ENCODE measurements around the gene TUBD1. TPM values are rescaled to one million over a fixed set of nuclear protein-coding genes. Genes with fewer than 3 reads are reported as not detected.
A peak's percentile ranks its signal among the peaks of the same experiment; 100 is the strongest.

TUBD1 gene
- total RNA-seq, 6 experiments from 2014 or later: 2.9 to 5.5 (median 4.4) TPM

DNA sequence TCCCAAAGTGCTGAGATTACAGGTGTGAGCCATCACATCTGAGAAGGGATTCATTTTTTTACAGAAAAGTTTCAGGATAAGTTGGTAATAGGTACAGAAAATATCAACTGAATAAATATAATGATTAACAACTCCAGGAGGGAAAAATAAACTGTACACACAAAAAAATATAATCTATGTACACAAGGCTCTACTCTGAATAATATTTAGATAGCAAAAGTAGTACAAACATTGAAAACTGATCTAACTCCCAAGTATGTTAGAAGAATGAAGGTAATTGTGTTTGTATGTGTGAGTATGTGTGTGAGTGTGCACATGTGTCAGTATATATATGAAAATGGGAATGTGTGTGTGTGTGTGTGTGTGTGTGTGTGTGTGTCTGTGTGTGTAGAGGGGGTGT, 20.4 kb downstream of the TUBD1 start:
- Histone ChIP-seq H3K27ac (no peak overlapping the region), H3K36me3 (peaks cover 0 to 20% (median 0%) of the 10 kb centered on the region in 4 donors)

DNA sequence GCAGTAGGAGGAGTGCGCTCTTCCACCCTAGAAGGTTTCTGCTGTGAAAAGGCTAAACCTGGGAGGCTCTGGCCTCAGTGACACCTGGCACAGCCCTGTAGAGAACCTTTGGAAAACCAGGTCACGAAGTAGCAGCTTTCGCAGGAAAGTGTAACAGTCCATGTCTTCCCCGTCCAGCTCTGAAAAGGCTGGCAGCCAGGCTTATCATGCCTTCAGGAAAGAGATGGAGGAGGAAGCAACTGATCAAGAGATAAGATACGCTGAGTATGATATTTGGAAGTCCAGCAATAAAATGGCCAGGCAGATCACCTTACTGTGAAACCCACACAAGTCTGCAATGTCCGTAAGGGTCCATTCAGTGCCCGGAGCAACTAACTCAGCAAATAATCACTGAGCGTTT, 22.3 kb downstream of the TUBD1 start:
- no peak for ATAC-seq
- no peak overlapping the region for H3K27ac ChIP-seq
- no peaks in the 10 kb centered on the region for H3K9me3 ChIP-seq
- peaks cover 0 to 7% (median 0%) of the 10 kb centered on the region in 4 donors for H3K4me1 ChIP-seq
- WGBS (ENCODE audit: insufficient coverage, low coverage, low lambda C conversion rate, missing lambda C conversion rate): 85% methylated on average over 8 of the region's 8 CpGs
- peaks cover 0 to 14% (median 0%) of the 10 kb centered on the region in 4 donors for H3K36me3 ChIP-seq
- DNase-seq: no peak
- no peaks in the 10 kb centered on the region for H3K27me3 ChIP-seq
- TF ChIP-seq POLR2A (IDR thresholded peaks at IDR 0.05): no peak
- TF ChIP-seq, protein P1, sequence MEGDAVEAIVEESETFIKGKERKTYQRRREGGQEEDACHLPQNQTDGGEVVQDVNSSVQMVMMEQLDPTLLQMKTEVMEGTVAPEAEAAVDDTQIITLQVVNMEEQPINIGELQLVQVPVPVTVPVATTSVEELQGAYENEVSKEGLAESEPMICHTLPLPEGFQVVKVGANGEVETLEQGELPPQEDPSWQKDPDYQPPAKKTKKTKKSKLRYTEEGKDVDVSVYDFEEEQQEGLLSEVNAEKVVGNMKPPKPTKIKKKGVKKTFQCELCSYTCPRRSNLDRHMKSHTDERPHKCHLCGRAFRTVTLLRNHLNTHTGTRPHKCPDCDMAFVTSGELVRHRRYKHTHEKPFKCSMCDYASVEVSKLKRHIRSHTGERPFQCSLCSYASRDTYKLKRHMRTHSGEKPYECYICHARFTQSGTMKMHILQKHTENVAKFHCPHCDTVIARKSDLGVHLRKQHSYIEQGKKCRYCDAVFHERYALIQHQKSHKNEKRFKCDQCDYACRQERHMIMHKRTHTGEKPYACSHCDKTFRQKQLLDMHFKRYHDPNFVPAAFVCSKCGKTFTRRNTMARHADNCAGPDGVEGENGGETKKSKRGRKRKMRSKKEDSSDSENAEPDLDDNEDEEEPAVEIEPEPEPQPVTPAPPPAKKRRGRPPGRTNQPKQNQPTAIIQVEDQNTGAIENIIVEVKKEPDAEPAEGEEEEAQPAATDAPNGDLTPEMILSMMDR (IDR thresholded peaks at IDR 0.05): no peak
- intact Hi-C loops (cut with DNase I): no loop called here
- H3K4me3 ChIP-seq: no peak overlapping the region

More for the DNA sequence above, 20.4 kb downstream of the TUBD1 start:
- TF ChIP-seq POLR2A (IDR thresholded peaks at IDR 0.05): no peak
- TF ChIP-seq, protein P1 (IDR thresholded peaks at IDR 0.05): no peak
- H3K4me1 ChIP-seq: peaks cover 0 to 7% (median 0%) of the 10 kb centered on the region in 4 donors
- intact Hi-C loops (cut with DNase I): no loop called here
- ATAC-seq (no peak), DNase-seq (no peak)
- no peaks in the 10 kb centered on the region for H3K9me3 ChIP-seq
- H3K27me3 ChIP-seq: no peaks in the 10 kb centered on the region
- H3K4me3 ChIP-seq: no peak overlapping the region

DNA sequence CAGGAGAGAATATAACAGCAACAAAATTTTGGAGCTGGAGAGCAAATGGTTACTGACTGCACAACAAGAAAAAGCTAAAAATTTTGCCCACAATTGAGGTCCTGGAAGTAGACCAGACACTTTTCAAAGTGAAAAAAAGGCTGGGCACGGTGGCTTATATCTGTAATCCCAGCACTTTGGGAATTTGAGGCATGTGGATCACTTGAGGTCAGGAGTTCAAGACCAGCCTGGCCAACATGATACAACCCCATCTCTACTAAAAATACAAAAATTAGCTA, 22.9 kb downstream of the TUBD1 start:
- no peak overlapping the region for H3K27ac ChIP-seq
- 29% methylated on average over 1 of the region's 1 CpG for WGBS (ENCODE audit: insufficient coverage, low coverage, low lambda C conversion rate, missing lambda C conversion rate)

DNA sequence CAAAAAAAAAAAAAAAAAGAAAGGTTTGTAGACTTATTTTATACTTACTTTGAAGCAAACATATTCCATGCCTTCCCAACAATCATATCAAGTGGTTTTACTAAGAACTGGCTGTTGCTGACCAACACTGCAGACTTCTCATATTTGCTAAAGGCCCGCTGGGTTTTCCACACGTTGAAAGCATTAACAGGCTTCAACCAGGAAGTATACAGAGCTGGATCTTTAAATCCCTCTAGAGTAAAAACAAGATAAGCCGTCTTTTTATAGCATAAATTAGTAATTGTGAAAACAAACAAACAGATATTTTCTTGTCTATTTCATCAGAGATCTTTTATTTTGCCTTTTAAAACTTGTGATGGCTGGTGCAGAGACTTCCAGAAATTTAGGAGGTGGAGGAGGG, 29.1 kb downstream of the TUBD1 start:
- 73% methylated on average over 3 of the region's 3 CpGs for WGBS (ENCODE audit: insufficient coverage, low coverage, low lambda C conversion rate, missing lambda C conversion rate)
- DNase-seq (no peak), ATAC-seq (no peak)
- TF ChIP-seq, protein P1 (IDR thresholded peaks at IDR 0.05): no peak
- no peak for TF ChIP-seq POLR2A (IDR thresholded peaks at IDR 0.05)
- no peak overlapping the region for H3K27ac ChIP-seq
- H3K9me3 ChIP-seq: no peaks in the 10 kb centered on the region
- no peaks in the 10 kb centered on the region for H3K4me1 ChIP-seq
- H3K27me3 ChIP-seq: no peaks in the 10 kb centered on the region
- intact Hi-C loops (cut with DNase I): no loop called here
- H3K36me3 ChIP-seq: peaks cover 0 to 12% (median 0%) of the 10 kb centered on the region in 4 donors
- no peak overlapping the region for H3K4me3 ChIP-seq

More for the DNA sequence above, 22.9 kb downstream of the TUBD1 start:
- intact Hi-C loops (cut with DNase I): no loop called here
- Histone ChIP-seq H3K27me3 (no peaks in the 10 kb centered on the region), H3K36me3 (peaks cover 0 to 9% (median 0%) of the 10 kb centered on the region in 4 donors), H3K4me3 (no peak overlapping the region), H3K9me3 (no peaks in the 10 kb centered on the region), H3K4me1 (peaks cover 0 to 7% (median 0%) of the 10 kb centered on the region in 4 donors)
- TF ChIP-seq, protein P1 (IDR thresholded peaks at IDR 0.05): no peak
- no peak for TF ChIP-seq POLR2A (IDR thresholded peaks at IDR 0.05)
- DNase-seq: no peak
- no peak for ATAC-seq

DNA sequence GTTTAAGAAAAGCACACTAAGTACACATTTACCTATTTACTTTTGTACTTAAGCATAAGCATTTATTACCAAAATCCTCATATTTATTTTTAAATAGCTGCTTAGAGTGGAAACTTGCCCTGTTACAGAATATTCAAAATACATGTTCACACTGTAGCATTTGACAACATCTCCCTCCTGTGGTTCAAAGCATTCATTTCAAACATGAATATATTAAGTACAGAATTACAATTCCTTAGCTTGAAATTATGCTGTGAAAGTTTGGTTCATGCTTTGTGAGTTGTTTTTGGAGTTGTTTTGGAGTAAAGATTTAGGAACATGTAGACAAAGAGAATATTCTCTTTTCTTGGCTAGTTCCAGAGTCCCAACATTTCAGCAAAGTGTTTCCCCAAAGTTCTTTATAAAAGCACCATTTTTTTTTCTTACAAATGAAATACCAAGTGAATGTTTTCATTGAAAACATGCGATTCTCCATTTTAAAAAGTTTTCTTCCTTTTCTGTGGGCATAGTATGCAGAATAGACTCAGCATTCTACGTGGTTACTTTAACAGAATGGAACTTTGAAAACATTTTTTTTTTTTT, 33.2 kb downstream of the TUBD1 start:
- Histone ChIP-seq H3K9me3 (no peaks in the 10 kb centered on the region), H3K27ac (no peak overlapping the region), H3K27me3 (no peaks in the 10 kb centered on the region), H3K36me3 (peaks cover 0 to 12% (median 0%) of the 10 kb centered on the region in 4 donors), H3K4me3 (no peak overlapping the region), H3K4me1 (peaks cover 0 to 7% (median 0%) of the 10 kb centered on the region in 4 donors)
- TF ChIP-seq POLR2A (IDR thresholded peaks at IDR 0.05): no peak
- TF ChIP-seq, protein P1 (IDR thresholded peaks at IDR 0.05): peak; percentile 56 to 76 (median 60)
- ATAC-seq: peak; percentile 63 to 82 (median 74)
- no peak for DNase-seq
- 62% methylated on average over 2 of the region's 2 CpGs for WGBS (ENCODE audit: insufficient coverage, low coverage, low lambda C conversion rate, missing lambda C conversion rate)
- intact Hi-C loops (cut with DNase I): no loop called here
